ENCODE results near the gene BACH2.

BACH2 gene

GRCh38 chr6:90003069-90003795, 293.4 kb downstream of the BACH2 start:
- Histone ChIP-seq H3K18ac (ENCODE audit: low read depth in 1 of 2, low read length in 2 of 2) (peak overlapping the region in 1 of 2 experiments; percentile 25), H4K91ac (ENCODE audit: low read length) (no peak overlapping the region)

GRCh38 chr6:90000864-90001731, 295.5 kb downstream of the BACH2 start:
- no peak overlapping the region for H2BK120ac ChIP-seq (ENCODE audit: low read depth, low read length)
- no peaks in the 10 kb centered on the region for H3K36me3 ChIP-seq (ENCODE audit: control insufficient read depth in 1 of 2, insufficient read depth in 2 of 2, low read depth in 1 of 2, low read length in 2 of 2)
- H2BK15ac ChIP-seq (ENCODE audit: low read depth, poor library complexity, severe bottlenecking) = no peak overlapping the region
- H3K4ac ChIP-seq (ENCODE audit: low read depth in 1 of 2, low read length in 2 of 2) = no peak overlapping the region
- peaks cover 1% of the 10 kb centered on the region for H3K4me1 ChIP-seq (ENCODE audit: control insufficient read depth, insufficient read depth, low read depth, low read length)
- no peak overlapping the region for H3K23ac ChIP-seq (ENCODE audit: low read length in 2 of 2)
- no peak overlapping the region for H4K91ac ChIP-seq (ENCODE audit: low read length)
- H2AK5ac ChIP-seq (ENCODE audit: low read length, severe bottlenecking) = no peak overlapping the region
- no peak overlapping the region for H2BK5ac ChIP-seq (ENCODE audit: low read depth, low read length, poor library complexity, severe bottlenecking)
- H3K18ac ChIP-seq (ENCODE audit: low read depth in 1 of 2, low read length in 2 of 2) = no peak overlapping the region
- no peaks in the 10 kb centered on the region for H3K27me3 ChIP-seq (ENCODE audit: control insufficient read depth in 1 of 2, insufficient read depth in 1 of 2, low read length in 2 of 2)
- no peak overlapping the region for H3K27ac ChIP-seq (ENCODE audit: low read length, poor library complexity, severe bottlenecking)
- DNase-seq = no peak
- H2BK12ac ChIP-seq (ENCODE audit: low read length in 2 of 2) = no peak overlapping the region
- H3K4me2 ChIP-seq (ENCODE audit: low read length, poor library complexity, severe bottlenecking) = no peak overlapping the region
- no peak overlapping the region for H2AFZ ChIP-seq (ENCODE audit: low read depth, low read length)
- H3K9ac ChIP-seq (ENCODE audit: low read length) = no peak overlapping the region
- no peaks in the 10 kb centered on the region for H3K9me3 ChIP-seq (ENCODE audit: control insufficient read depth, low read length)
- 95% methylated on average over 4 of the region's 5 CpGs for WGBS
- H3K14ac ChIP-seq (ENCODE audit: low read length in 2 of 2) = no peak overlapping the region
- no peaks in the 10 kb centered on the region for H3K79me1 ChIP-seq (replicated peaks; ENCODE audit: low read length, poor library complexity, severe bottlenecking)
- H3K4me3 ChIP-seq (ENCODE audit: insufficient read depth in 1 of 2, low read depth in 1 of 2, low read length in 2 of 2) = no peak overlapping the region
- no peak overlapping the region for H4K8ac ChIP-seq (ENCODE audit: low read length)

More at GRCh38 chr6:90003069-90003795, 293.4 kb downstream of the BACH2 start:
- H3K9me3 ChIP-seq (ENCODE audit: control insufficient read depth, low read length) = no peaks in the 10 kb centered on the region
- no peak overlapping the region for H3K4ac ChIP-seq (ENCODE audit: low read depth in 1 of 2, low read length in 2 of 2)
- no peak overlapping the region for H3K23ac ChIP-seq (ENCODE audit: low read length in 2 of 2)
- no peak overlapping the region for H3K4me3 ChIP-seq (ENCODE audit: insufficient read depth in 1 of 2, low read depth in 1 of 2, low read length in 2 of 2)
- no peak for DNase-seq
- no peak overlapping the region for H3K14ac ChIP-seq (ENCODE audit: low read length in 2 of 2)
- no peak overlapping the region for H2BK15ac ChIP-seq (ENCODE audit: low read depth, poor library complexity, severe bottlenecking)
- no peak overlapping the region for H2BK12ac ChIP-seq (ENCODE audit: low read length in 2 of 2)
- H2BK120ac ChIP-seq (ENCODE audit: low read depth, low read length) = no peak overlapping the region
- WGBS = 85% methylated on average over 5 of the region's 5 CpGs
- no peak overlapping the region for H2AK5ac ChIP-seq (ENCODE audit: low read length, severe bottlenecking)
- no peak overlapping the region for H3K4me2 ChIP-seq (ENCODE audit: low read length, poor library complexity, severe bottlenecking)
- no peak overlapping the region for H3K9ac ChIP-seq (ENCODE audit: low read length)
- H3K27me3 ChIP-seq (ENCODE audit: control insufficient read depth in 1 of 2, insufficient read depth in 1 of 2, low read length in 2 of 2) = no peaks in the 10 kb centered on the region
- H4K8ac ChIP-seq (ENCODE audit: low read length) = no peak overlapping the region
- H3K79me1 ChIP-seq (replicated peaks; ENCODE audit: low read length, poor library complexity, severe bottlenecking) = no peaks in the 10 kb centered on the region
- no peaks in the 10 kb centered on the region for H3K4me1 ChIP-seq (ENCODE audit: control insufficient read depth, insufficient read depth, low read depth, low read length)
- no peak overlapping the region for H3K27ac ChIP-seq (ENCODE audit: low read length, poor library complexity, severe bottlenecking)
- H2AFZ ChIP-seq (ENCODE audit: low read depth, low read length) = no peak overlapping the region
- no peak overlapping the region for H2BK5ac ChIP-seq (ENCODE audit: low read depth, low read length, poor library complexity, severe bottlenecking)
- no peaks in the 10 kb centered on the region for H3K36me3 ChIP-seq (ENCODE audit: control insufficient read depth in 1 of 2, insufficient read depth in 2 of 2, low read depth in 1 of 2, low read length in 2 of 2)

GRCh38 chr6:89999945-90000825, 296.5 kb downstream of the BACH2 start:
- Histone ChIP-seq H2BK15ac (ENCODE audit: low read depth, poor library complexity, severe bottlenecking) (no peak overlapping the region), H3K23ac (ENCODE audit: low read length in 2 of 2) (no peak overlapping the region), H3K27me3 (ENCODE audit: control insufficient read depth in 1 of 2, insufficient read depth in 1 of 2, low read length in 2 of 2) (no peaks in the 10 kb centered on the region), H2AK5ac (ENCODE audit: low read length, severe bottlenecking) (no peak overlapping the region), H3K4me3 (ENCODE audit: insufficient read depth in 1 of 2, low read depth in 1 of 2, low read length in 2 of 2) (no peak overlapping the region), H2BK120ac (ENCODE audit: low read depth, low read length) (no peak overlapping the region), H3K9me3 (ENCODE audit: control insufficient read depth, low read length) (no peaks in the 10 kb centered on the region), H3K14ac (ENCODE audit: low read length in 2 of 2) (no peak overlapping the region), H3K9ac (ENCODE audit: low read length) (no peak overlapping the region), H3K18ac (ENCODE audit: low read depth in 1 of 2, low read length in 2 of 2) (no peak overlapping the region), H3K4ac (ENCODE audit: low read depth in 1 of 2, low read length in 2 of 2) (no peak overlapping the region), H2AFZ (ENCODE audit: low read depth, low read length) (no peak overlapping the region), H3K4me2 (ENCODE audit: low read length, poor library complexity, severe bottlenecking) (no peak overlapping the region), H2BK5ac (ENCODE audit: low read depth, low read length, poor library complexity, severe bottlenecking) (no peak overlapping the region), H3K27ac (ENCODE audit: low read length, poor library complexity, severe bottlenecking) (no peak overlapping the region), H4K91ac (ENCODE audit: low read length) (no peak overlapping the region), H4K8ac (ENCODE audit: low read length) (no peak overlapping the region), H3K36me3 (ENCODE audit: control insufficient read depth in 1 of 2, insufficient read depth in 2 of 2, low read depth in 1 of 2, low read length in 2 of 2) (no peaks in the 10 kb centered on the region), H2BK12ac (ENCODE audit: low read length in 2 of 2) (no peak overlapping the region), H3K4me1 (ENCODE audit: control insufficient read depth, insufficient read depth, low read depth, low read length) (peaks cover 1% of the 10 kb centered on the region), H3K79me1 (replicated peaks; ENCODE audit: low read length, poor library complexity, severe bottlenecking) (no peaks in the 10 kb centered on the region)
- no peak for DNase-seq
- WGBS = 100% methylated on average over 7 of the region's 8 CpGs
